Testis (tissue), 2 donors: ENCODE measurements around the gene EML4.

ENCODE experiments used
- POLR2A ChIP-seq: fragments of 450-650 bp; IDR thresholded peaks from one replicate; pipeline ENCODE4 v1.6.1; 2017; ENCODE audit warnings: antibody characterized with exemption, mild to moderate bottlenecking, moderate library complexity
- TF ChIP-seq, protein P1 (sequence below), 3 experiments: fragments of 450-650 bp in 2 of 3; fragments of 200-600 bp in 1 of 3; sonication (generic) in 1 of 3; IDR thresholded peaks; one replicate each; pipeline ENCODE4 v1.5.1; 2016 to 2019; ENCODE audit warnings: antibody characterized with exemption in 3 of 3, mild to moderate bottlenecking in 2 of 3, moderate library complexity in 1 of 3

DNA sequence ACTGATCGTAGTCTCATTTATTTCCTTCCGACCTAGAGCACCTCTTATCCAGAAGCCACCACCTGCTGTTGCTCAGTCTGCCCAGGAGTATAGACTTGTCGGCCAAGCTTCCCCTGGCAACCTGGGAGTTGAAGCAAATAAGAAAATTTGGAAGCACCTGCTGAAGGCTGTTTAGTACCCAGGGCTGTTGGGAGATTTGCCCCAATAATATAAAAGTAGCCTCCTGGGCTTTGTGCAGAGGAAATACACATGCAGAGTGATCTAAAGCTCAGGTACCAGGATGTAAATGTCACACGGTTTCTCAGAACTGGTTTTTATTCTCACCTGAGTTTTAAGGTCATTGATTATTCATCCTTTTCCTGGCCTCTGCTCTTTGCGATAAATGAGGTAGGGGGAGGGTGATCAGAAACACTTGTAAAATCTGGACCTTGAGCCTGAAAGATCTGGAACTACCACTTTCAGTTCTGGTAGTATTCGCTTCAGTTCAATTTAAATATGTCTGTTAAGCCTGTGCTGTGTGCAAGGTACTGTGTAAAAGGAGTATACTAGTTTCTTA, 192.7 kb downstream of the EML4 start:
- TF ChIP-seq, protein P1, sequence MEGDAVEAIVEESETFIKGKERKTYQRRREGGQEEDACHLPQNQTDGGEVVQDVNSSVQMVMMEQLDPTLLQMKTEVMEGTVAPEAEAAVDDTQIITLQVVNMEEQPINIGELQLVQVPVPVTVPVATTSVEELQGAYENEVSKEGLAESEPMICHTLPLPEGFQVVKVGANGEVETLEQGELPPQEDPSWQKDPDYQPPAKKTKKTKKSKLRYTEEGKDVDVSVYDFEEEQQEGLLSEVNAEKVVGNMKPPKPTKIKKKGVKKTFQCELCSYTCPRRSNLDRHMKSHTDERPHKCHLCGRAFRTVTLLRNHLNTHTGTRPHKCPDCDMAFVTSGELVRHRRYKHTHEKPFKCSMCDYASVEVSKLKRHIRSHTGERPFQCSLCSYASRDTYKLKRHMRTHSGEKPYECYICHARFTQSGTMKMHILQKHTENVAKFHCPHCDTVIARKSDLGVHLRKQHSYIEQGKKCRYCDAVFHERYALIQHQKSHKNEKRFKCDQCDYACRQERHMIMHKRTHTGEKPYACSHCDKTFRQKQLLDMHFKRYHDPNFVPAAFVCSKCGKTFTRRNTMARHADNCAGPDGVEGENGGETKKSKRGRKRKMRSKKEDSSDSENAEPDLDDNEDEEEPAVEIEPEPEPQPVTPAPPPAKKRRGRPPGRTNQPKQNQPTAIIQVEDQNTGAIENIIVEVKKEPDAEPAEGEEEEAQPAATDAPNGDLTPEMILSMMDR (IDR thresholded peaks at IDR 0.05) = no peak
- no peak for TF ChIP-seq POLR2A
